Endothelial cell of umbilical vein (primary cell): ENCODE data around the gene HUS1. TPM values are rescaled to one million over a fixed set of nuclear protein-coding genes. Genes with fewer than 3 reads are reported as not detected.

Experiments
- BruUV-seq: library from RNA; stranded (reverse); fragments of 400-500 nt; replicated peaks from 2 replicates; lab custom pipeline; 2021; lab: Mats Ljungman, UMichigan
- CTCF ChIA-PET: fragments of 300-600, 350-600 bp; sonication (Branson Sonifier 250); formaldehyde crosslinking; loops from one replicate; lab custom pipeline; 2021; ENCODE audit warnings: antibody characterized with exemption, inconsistent platforms; lab: Charles Lee
- POLR2A ChIA-PET: fragments of 300-600, 350-600 bp; sonication (Branson Sonifier 250); formaldehyde crosslinking; loops from one replicate; lab custom pipeline; 2021; ENCODE audit warnings: antibody characterized with exemption, inconsistent platforms; lab: Charles Lee
- DNase-seq: peaks from one replicate; pipeline ENCODE4 v3.0.0-alpha.2; 2011; ENCODE audit warnings: low read depth, low spot score
- FAIRE-seq: peaks from 2 replicates; lab custom pipeline; 2011; peaks lifted over from hg19 to GRCh38; lab: Jason Lieb, UNC
- H2AFZ ChIP-seq: 2 replicates; pipeline ENCODE4 v1.6.0; 2012; ENCODE audit warnings: low read depth, low read length, control low read depth, inconsistent platforms
- H3K27ac ChIP-seq: 2 replicates; pipeline ENCODE4 v1.5.1; 2011; ENCODE audit warnings: low read depth, mild to moderate bottlenecking, control low read depth, low read length, moderate library complexity; ENCODE audit not compliant: insufficient read depth
- H3K27me3 ChIP-seq, 2 experiments: 2 replicates each; pipeline versions ENCODE4 v1.6.0 to v1.6.1; 2011; ENCODE audit warnings: low read length in 2 of 2, mixed read lengths in 1 of 2; ENCODE audit not compliant: control insufficient read depth in 2 of 2, insufficient read depth in 2 of 2
- H3K36me3 ChIP-seq, 2 experiments: 2 replicates in 1 of 2; 3 replicates in 1 of 2; pipeline ENCODE4 v1.5.1; 2011; ENCODE audit warnings: low read length in 2 of 2, mild to moderate bottlenecking in 1 of 2, moderate library complexity in 1 of 2; ENCODE audit not compliant: control insufficient read depth in 2 of 2, insufficient read depth in 2 of 2; ENCODE audit errors: extremely low read depth in 1 of 2
- H3K4me1 ChIP-seq: 3 replicates; pipeline ENCODE4 v1.5.1; 2011; ENCODE audit warnings: mild to moderate bottlenecking, low read length; ENCODE audit not compliant: control insufficient read depth, insufficient read depth; ENCODE audit errors: extremely low read depth
- H3K4me2 ChIP-seq: 2 replicates; pipeline ENCODE4 v1.6.1; 2011; ENCODE audit warnings: low read length, control low read depth, mixed read lengths; ENCODE audit not compliant: insufficient read depth
- H3K4me3 ChIP-seq, 3 experiments: fragments of 200-600 bp in 1 of 3; sonication (generic), shearing (Covaris generic) in 1 of 3; replicated peaks in 1 of 3; 2 replicates each; pipeline ENCODE4 v1.5.1; 2011 to 2016; ENCODE audit warnings: control low read depth in 3 of 3, low read length in 3 of 3, mild to moderate bottlenecking in 2 of 3, inconsistent platforms in 1 of 3, low read depth in 1 of 3, moderate library complexity in 1 of 3; ENCODE audit not compliant: insufficient read depth in 1 of 3
- H3K79me2 ChIP-seq: 2 replicates; pipeline ENCODE4 v1.6.0; 2012; ENCODE audit warnings: low read length, inconsistent platforms; ENCODE audit not compliant: control insufficient read depth, insufficient read depth
- H3K9ac ChIP-seq: replicated peaks from 2 replicates; pipeline ENCODE3; 2011; ENCODE audit warnings: low read length, control low read depth; ENCODE audit not compliant: insufficient read depth; ENCODE audit errors: extremely low read depth
- H3K9me1 ChIP-seq: replicated peaks from 3 replicates; pipeline ENCODE4 v1.6.0; 2011; ENCODE audit warnings: mild to moderate bottlenecking, low read length; ENCODE audit not compliant: control insufficient read depth, insufficient read depth; ENCODE audit errors: extremely low read depth
- H3K9me3 ChIP-seq: replicated peaks from 2 replicates; pipeline ENCODE4 v1.5.1; 2012; ENCODE audit warnings: low read length, inconsistent platforms; ENCODE audit not compliant: control insufficient read depth, insufficient read depth
- H4K20me1 ChIP-seq: replicated peaks from 2 replicates; pipeline ENCODE3; 2011; ENCODE audit warnings: mild to moderate bottlenecking, low read length; ENCODE audit not compliant: control insufficient read depth, insufficient read depth; ENCODE audit errors: extremely low read depth
- EZH2 ChIP-seq: IDR thresholded peaks from 2 replicates; pipeline ENCODE4 v1.6.1; 2012; ENCODE audit warnings: borderline replicate concordance, low read depth, mild to moderate bottlenecking, moderate library complexity, low read length, inconsistent platforms; ENCODE audit not compliant: severe bottlenecking
- FOS ChIP-seq: IDR thresholded peaks from 2 replicates; pipeline ENCODE4 v1.6.1; 2011; ENCODE audit warnings: mild to moderate bottlenecking, low read length, moderate library complexity, borderline replicate concordance; ENCODE audit not compliant: insufficient read depth
- GATA2 ChIP-seq: IDR thresholded peaks from 2 replicates; pipeline ENCODE4 v1.7.0; 2011; ENCODE audit warnings: low read depth, mild to moderate bottlenecking, moderate library complexity, mixed read lengths, low read length; ENCODE audit not compliant: insufficient read length, insufficient read depth
- JUN ChIP-seq: IDR thresholded peaks from 2 replicates; pipeline ENCODE4 v1.6.1; 2011; ENCODE audit warnings: borderline replicate concordance, low read depth; ENCODE audit not compliant: insufficient read length, insufficient read depth
- MAX ChIP-seq: IDR thresholded peaks from 2 replicates; pipeline ENCODE4 v1.6.1; 2011; ENCODE audit not compliant: insufficient read depth, insufficient read length
- MYC ChIP-seq: IDR thresholded peaks from one replicate; pipeline ENCODE4 v1.6.1; 2011; ENCODE audit warnings: mild to moderate bottlenecking, low read depth, low read length
- POLR2A ChIP-seq: IDR thresholded peaks from 2 replicates; pipeline ENCODE4 v1.6.1; 2012; ENCODE audit warnings: low read depth, mild to moderate bottlenecking, control low read depth, low read length
- POLR2AphosphoS5 ChIP-seq: IDR thresholded peaks from 2 replicates; pipeline ENCODE4 v1.6.1; 2012; ENCODE audit warnings: low read depth, mild to moderate bottlenecking, control low read depth, low read length, moderate library complexity; ENCODE audit not compliant: insufficient read depth
- dilution Hi-C: fragments of 300-500 bp; cut with MboI; formaldehyde crosslinking; loops from one replicate; pipeline ENCODE4 v1.15.0; 2019; ENCODE audit warnings: low sequenced_read_pairs; ENCODE audit not compliant: extremely low pct_ligation_motif_present
- intact Hi-C: fragments of 100-400 bp; cut with micrococcal nuclease; formaldehyde crosslinking; loops from one replicate; pipeline ENCODE4 v1.10.0; 2022
- polyA plus RNA-seq, 4 experiments: library from polyadenylated mRNA; depleted of rRNA in 3 of 4; stranded (reverse) in 3 of 4; unstranded in 1 of 4; fragments of >200 nt; gene quantifications; 2 replicates each; pipeline versions ENCODE4 v1.2.1 to v1.2.3, GENCODE V29; 2011 to 2012; ENCODE audit warnings: missing spikeins in 1 of 4
- total RNA-seq: library from RNA; stranded (reverse); gene quantifications from 2 replicates; pipeline ENCODE4 v1.2.3, GENCODE V29; 2021
- TF ChIP-seq, protein P1 (sequence below), 2 donors: IDR thresholded peaks; 1 replicate in 1 of 2; 2 replicates in 1 of 2; pipeline ENCODE4 v1.5.1; 2011; ENCODE audit warnings: low read length in 2 of 2, mild to moderate bottlenecking in 2 of 2, moderate library complexity in 2 of 2, control low read depth in 1 of 2, inconsistent platforms in 1 of 2, low read depth in 1 of 2; ENCODE audit not compliant: insufficient read depth in 1 of 2; ENCODE audit errors: extremely low read depth in 1 of 2

Gene HUS1
- total and polyA plus RNA-seq, 2 donors (not counting 3 experiments of a cell fraction or from before 2014, with no cell fraction given) = 21.4 to 49.7 TPM

DNA sequence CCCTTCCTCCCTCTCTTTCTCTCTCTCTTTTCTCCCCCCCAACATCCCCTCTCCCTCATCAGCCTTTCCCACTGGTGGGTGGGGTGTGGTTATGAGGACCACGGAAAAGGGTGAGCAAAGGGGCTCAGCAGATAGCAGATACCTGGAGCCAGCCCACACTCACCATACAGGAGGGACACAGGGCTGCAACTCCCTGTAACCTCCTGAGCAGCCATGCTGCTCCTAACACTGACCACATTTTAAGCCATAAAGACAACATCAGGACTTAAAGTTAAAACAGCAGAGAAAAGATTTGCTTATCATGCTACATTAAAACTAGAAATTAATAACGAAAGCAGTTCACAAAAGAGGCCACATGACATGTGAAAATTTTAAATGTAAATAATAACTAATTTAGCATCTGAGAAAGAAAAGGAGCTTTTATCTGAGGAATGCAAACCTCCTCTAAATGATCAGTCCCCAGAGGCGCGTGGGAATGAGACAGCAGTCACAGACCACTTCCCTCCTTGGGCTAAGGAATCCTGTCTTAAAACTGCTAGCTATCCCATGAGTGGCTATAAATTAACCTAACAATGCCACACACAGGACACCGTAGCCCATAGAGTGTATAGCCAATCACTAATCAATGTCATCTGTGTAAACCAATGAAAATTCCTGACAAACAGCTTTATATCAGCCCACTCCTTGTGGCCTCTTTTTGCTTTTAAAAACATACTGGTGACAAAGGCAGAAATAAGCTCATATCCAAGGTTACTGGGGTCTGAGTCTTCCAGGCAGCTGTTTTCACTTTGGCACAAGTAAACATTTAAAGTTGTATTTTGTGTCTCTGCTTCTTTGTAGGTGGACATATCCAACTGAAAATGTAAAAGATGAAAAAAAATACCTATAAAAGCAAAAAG, 64.4 kb downstream of the HUS1 start:
- no peaks in the 10 kb centered on the region for H3K4me1 ChIP-seq
- H3K4me2 ChIP-seq = no peak overlapping the region
- H3K79me2 ChIP-seq = no peaks in the 10 kb centered on the region
- H2AFZ ChIP-seq = no peak overlapping the region
- H4K20me1 ChIP-seq = no peaks in the 10 kb centered on the region
- no TSS peak for BruUV-seq
- CTCF ChIA-PET = interaction anchor here (1.6 to 2.4 kb wide), 2 partner anchors 12 to 30 kb away, joined by 4 to 8 read pairs; no protein-coding TSS in a partner anchor
- H3K4me3 ChIP-seq = no peak overlapping the region
- no peak overlapping the region for H3K9ac ChIP-seq
- no peaks in the 10 kb centered on the region for H3K36me3 ChIP-seq
- DNase-seq (no peak), FAIRE-seq (no peak)
- no peaks in the 10 kb centered on the region for H3K9me3 ChIP-seq
- TF ChIP-seq, protein P1, sequence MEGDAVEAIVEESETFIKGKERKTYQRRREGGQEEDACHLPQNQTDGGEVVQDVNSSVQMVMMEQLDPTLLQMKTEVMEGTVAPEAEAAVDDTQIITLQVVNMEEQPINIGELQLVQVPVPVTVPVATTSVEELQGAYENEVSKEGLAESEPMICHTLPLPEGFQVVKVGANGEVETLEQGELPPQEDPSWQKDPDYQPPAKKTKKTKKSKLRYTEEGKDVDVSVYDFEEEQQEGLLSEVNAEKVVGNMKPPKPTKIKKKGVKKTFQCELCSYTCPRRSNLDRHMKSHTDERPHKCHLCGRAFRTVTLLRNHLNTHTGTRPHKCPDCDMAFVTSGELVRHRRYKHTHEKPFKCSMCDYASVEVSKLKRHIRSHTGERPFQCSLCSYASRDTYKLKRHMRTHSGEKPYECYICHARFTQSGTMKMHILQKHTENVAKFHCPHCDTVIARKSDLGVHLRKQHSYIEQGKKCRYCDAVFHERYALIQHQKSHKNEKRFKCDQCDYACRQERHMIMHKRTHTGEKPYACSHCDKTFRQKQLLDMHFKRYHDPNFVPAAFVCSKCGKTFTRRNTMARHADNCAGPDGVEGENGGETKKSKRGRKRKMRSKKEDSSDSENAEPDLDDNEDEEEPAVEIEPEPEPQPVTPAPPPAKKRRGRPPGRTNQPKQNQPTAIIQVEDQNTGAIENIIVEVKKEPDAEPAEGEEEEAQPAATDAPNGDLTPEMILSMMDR (IDR thresholded peaks at IDR 0.05; ENCODE audit: extremely low read depth in 1 of 2, insufficient read depth in 1 of 2, low read depth in 1 of 2, low read length in 2 of 2) = no peak
- no peak for TF ChIP-seq GATA2
- no peak for TF ChIP-seq MYC
- no peak for TF ChIP-seq POLR2A
- TF ChIP-seq EZH2 = no peak
- no peak for TF ChIP-seq POLR2AphosphoS5
- TF ChIP-seq FOS = no peak
- no peak for TF ChIP-seq JUN
- no peak for TF ChIP-seq MAX
- no peaks in the 10 kb centered on the region for H3K27me3 ChIP-seq
- dilution Hi-C loops (no loop called here), intact Hi-C loops (no loop called here)
- no peaks in the 10 kb centered on the region for H3K9me1 ChIP-seq
- POLR2A ChIA-PET = no interaction called here
- H3K27ac ChIP-seq = no peak overlapping the region

Other genes with a start within 250 kb of the HUS1 start
- gene PKD1L1, start 31.1 kb downstream of the HUS1 start, total RNA-seq = 3.0 and 5.9 TPM in 2 replicates
- 4.1 and 7.9 TPM in 2 replicates for gene PKD1L1, start 31.1 kb downstream of the HUS1 start, polyA plus RNA-seq
- not detected in 2 replicates for gene SUN3, start 49.5 kb upstream of the HUS1 start, total RNA-seq
- gene SUN3, start 49.5 kb upstream of the HUS1 start, polyA plus RNA-seq = not detected in 2 replicates
- gene C7orf57, start 55.9 kb upstream of the HUS1 start, total RNA-seq = not detected in 2 replicates
- not detected in 2 replicates for gene C7orf57, start 55.9 kb upstream of the HUS1 start, polyA plus RNA-seq
- 53.6 and 60.7 TPM in 2 replicates for gene UPP1, start 109.7 kb upstream of the HUS1 start, total RNA-seq
- gene UPP1, start 109.7 kb upstream of the HUS1 start, polyA plus RNA-seq = 66.0 and 71.0 TPM in 2 replicates
- gene ABCA13, start 191.8 kb upstream of the HUS1 start, total RNA-seq = 0.09 and 0.11 TPM in 2 replicates
- gene ABCA13, start 191.8 kb upstream of the HUS1 start, polyA plus RNA-seq = 0.01 and 0.05 TPM in 2 replicates